DND-41 (cell line): Measurements from ENCODE around the gene ABHD17B.

Experiments
- ATAC-seq: fragments of 200-7000 bp; cut with Tn5 transposase; 3 replicates; pipeline ENCODE4 v1.9.1; 2021; ENCODE audit warnings: low read depth; ENCODE audit not compliant: insufficient read depth
- DNase-seq: peaks from one replicate; pipeline ENCODE4 v3.0.0-alpha.2; 2020
- H2AFZ ChIP-seq: 2 replicates; pipeline ENCODE4 v1.6.0; 2012; ENCODE audit warnings: low read depth, low read length
- H3K27ac ChIP-seq: 2 replicates; pipeline ENCODE4 v1.5.1; 2012; ENCODE audit warnings: low read length, inconsistent platforms
- H3K27me3 ChIP-seq: fragments of 200-600 bp; sonication (generic); 2 replicates; pipeline ENCODE4 v1.6.0; 2012; ENCODE audit warnings: low read length, mild to moderate bottlenecking, inconsistent platforms; ENCODE audit not compliant: insufficient read depth, poor library complexity
- H3K36me3 ChIP-seq: 2 replicates; pipeline ENCODE4 v1.5.1; 2012; ENCODE audit warnings: low read length, inconsistent platforms; ENCODE audit not compliant: insufficient read depth
- H3K4me1 ChIP-seq: 2 replicates; pipeline ENCODE4 v1.5.1; 2012; ENCODE audit warnings: mild to moderate bottlenecking, low read length; ENCODE audit not compliant: insufficient read depth
- H3K4me2 ChIP-seq: 2 replicates; pipeline ENCODE4 v1.6.0; 2012; ENCODE audit warnings: mild to moderate bottlenecking, moderate library complexity, low read length, inconsistent platforms; ENCODE audit not compliant: insufficient read depth
- H3K4me3 ChIP-seq, 2 experiments: fragments of 200-600 bp in 1 of 2; shearing (Covaris generic) in 1 of 2; 2 replicates each; pipeline ENCODE4 v1.5.1; 2012 to 2016; ENCODE audit warnings: inconsistent platforms in 2 of 2, low read length in 2 of 2, mild to moderate bottlenecking in 2 of 2, low read depth in 1 of 2, moderate library complexity in 1 of 2
- H3K79me2 ChIP-seq: 2 replicates; pipeline ENCODE4 v1.6.0; 2012; ENCODE audit warnings: low read length, inconsistent platforms; ENCODE audit not compliant: insufficient read depth
- H3K9ac ChIP-seq: 2 replicates; pipeline ENCODE4 v1.6.0; 2012; ENCODE audit warnings: low read depth, mild to moderate bottlenecking, inconsistent platforms, low read length, moderate library complexity
- H3K9me3 ChIP-seq: 2 replicates; pipeline ENCODE4 v1.5.1; 2012; ENCODE audit warnings: low read length, moderate library complexity, mild to moderate bottlenecking, inconsistent platforms; ENCODE audit not compliant: insufficient read depth, severe bottlenecking
- H4K20me1 ChIP-seq: 2 replicates; pipeline ENCODE4 v1.6.0; 2012; ENCODE audit warnings: low read length; ENCODE audit not compliant: insufficient read depth
- EZH2 ChIP-seq: IDR thresholded peaks from 3 replicates; pipeline ENCODE4 v1.6.1; 2012; ENCODE audit warnings: borderline replicate concordance, low read depth, mild to moderate bottlenecking, moderate library complexity, low read length, inconsistent platforms; ENCODE audit not compliant: severe bottlenecking
- TF ChIP-seq, protein P1 (sequence below): IDR thresholded peaks from 2 replicates; pipeline ENCODE4 v1.5.1; 2012; ENCODE audit warnings: borderline replicate concordance, low read length, moderate library complexity, mild to moderate bottlenecking; ENCODE audit not compliant: poor library complexity, severe bottlenecking; ENCODE audit errors: extremely low read depth

Gene ABHD17B

DNA sequence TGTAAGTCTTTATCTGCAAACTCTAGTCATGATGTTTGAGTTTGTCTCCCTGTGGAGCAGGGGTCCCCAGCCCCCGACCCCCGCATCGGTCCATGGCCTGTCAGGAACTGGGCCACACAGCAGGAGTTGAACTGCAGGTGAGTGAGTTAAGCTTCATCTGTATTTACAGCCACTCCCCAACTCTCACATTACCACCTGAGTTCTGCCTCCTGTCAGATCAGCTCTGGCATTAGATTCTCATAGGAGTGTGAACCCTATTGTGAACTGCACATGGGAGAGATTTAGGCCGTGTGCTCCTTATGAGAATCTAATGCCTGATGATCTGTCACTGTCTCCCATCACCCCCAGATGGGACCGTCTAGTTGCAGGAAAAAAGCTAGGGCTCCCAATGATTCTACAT lies 7.4 kb upstream of the ABHD17B start:
- no peak overlapping the region for H3K4me3 ChIP-seq
- H3K4me1 ChIP-seq, result peaks cover 13% of the 10 kb centered on the region
- no peaks in the 10 kb centered on the region for H3K27me3 ChIP-seq
- H2AFZ ChIP-seq, result no peak overlapping the region
- DNase-seq (no peak), ATAC-seq (no peak)
- H3K27ac ChIP-seq, result no peak overlapping the region
- H4K20me1 ChIP-seq, result peaks cover 12% of the 10 kb centered on the region; the same call in 1 of the 2 replicates
- no peak overlapping the region for H3K4me2 ChIP-seq
- no peaks in the 10 kb centered on the region; the same call in none of the 2 replicates for H3K36me3 ChIP-seq
- H3K9ac ChIP-seq, result no peak overlapping the region
- no peaks in the 10 kb centered on the region for H3K9me3 ChIP-seq
- H3K79me2 ChIP-seq, result peaks cover 92% of the 10 kb centered on the region
- TF ChIP-seq, protein P1, sequence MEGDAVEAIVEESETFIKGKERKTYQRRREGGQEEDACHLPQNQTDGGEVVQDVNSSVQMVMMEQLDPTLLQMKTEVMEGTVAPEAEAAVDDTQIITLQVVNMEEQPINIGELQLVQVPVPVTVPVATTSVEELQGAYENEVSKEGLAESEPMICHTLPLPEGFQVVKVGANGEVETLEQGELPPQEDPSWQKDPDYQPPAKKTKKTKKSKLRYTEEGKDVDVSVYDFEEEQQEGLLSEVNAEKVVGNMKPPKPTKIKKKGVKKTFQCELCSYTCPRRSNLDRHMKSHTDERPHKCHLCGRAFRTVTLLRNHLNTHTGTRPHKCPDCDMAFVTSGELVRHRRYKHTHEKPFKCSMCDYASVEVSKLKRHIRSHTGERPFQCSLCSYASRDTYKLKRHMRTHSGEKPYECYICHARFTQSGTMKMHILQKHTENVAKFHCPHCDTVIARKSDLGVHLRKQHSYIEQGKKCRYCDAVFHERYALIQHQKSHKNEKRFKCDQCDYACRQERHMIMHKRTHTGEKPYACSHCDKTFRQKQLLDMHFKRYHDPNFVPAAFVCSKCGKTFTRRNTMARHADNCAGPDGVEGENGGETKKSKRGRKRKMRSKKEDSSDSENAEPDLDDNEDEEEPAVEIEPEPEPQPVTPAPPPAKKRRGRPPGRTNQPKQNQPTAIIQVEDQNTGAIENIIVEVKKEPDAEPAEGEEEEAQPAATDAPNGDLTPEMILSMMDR, result no peak
- TF ChIP-seq EZH2, result no peak

DNA sequence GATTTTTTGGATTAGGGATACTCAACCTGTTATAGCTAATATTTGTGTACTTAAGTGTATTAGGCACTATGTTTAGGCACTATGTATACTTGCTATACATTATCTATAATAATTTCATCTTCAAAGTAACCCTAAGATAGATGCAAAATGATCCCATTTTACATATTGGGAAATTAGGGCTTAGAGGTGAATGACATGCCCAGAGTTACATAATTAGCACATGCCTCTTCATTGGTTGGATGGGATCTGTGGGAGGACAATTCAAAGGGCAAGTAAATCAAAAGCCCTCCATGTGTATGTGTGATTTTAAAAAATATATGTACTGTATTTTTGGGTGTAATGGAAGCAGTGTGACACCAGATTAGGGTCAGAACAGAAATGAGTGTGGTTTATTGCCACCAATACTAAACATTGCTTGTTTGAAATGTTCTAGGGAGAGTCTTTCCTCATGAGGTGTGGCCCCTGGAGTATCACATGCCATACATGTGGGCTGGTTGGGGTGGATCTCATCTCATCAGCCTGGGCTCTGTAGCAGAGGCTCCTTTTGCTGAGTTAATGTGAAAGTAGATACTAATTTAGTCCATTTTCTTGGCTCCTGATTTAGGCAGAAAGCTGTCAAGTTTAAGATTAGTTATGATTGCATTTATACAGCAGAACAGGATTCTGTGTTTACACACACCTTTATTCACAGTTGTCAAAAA lies 6.0 kb upstream of the ABHD17B start:
- no peak overlapping the region for H3K4me2 ChIP-seq

DNA sequence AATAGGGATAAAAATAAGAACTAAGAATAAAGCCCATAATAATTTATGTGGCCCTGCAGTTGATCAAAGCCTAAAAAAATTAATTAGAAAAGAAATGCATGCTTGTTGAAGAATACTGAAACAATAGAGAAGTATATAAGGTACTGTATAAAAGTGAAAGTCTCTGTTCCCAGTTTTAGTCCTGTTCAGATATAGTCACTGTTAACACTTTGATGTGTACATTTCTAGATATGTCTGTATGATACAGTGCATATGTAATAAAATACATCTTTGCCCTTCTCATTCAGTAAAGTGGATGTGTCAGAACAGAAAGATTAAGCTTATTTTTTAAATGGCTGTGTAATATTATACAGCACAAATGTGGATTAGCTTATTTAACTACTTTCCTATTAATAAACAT lies 4.5 kb upstream of the ABHD17B start:
- H3K4me1 ChIP-seq, result peaks cover 28% of the 10 kb centered on the region
- no peak for TF ChIP-seq EZH2
- TF ChIP-seq, protein P1, result no peak
- H3K9me3 ChIP-seq, result no peaks in the 10 kb centered on the region
- H3K27me3 ChIP-seq, result no peaks in the 10 kb centered on the region
- no peak overlapping the region for H3K27ac ChIP-seq
- peaks cover 7% of the 10 kb centered on the region; the same call in 1 of the 2 replicates for H4K20me1 ChIP-seq
- no peaks in the 10 kb centered on the region; the same call in none of the 2 replicates for H3K36me3 ChIP-seq
- no peak overlapping the region for H3K9ac ChIP-seq
- no peak overlapping the region for H2AFZ ChIP-seq
- H3K4me2 ChIP-seq, result no peak overlapping the region
- H3K4me3 ChIP-seq, result no peak overlapping the region
- peaks cover 95% of the 10 kb centered on the region for H3K79me2 ChIP-seq
- no peak for ATAC-seq
- DNase-seq, result no peak

More for the DNA sequence above, 6.0 kb upstream of the ABHD17B start:
- H3K79me2 ChIP-seq, result peaks cover 96% of the 10 kb centered on the region
- no peak for DNase-seq
- H3K36me3 ChIP-seq, result no peaks in the 10 kb centered on the region; the same call in none of the 2 replicates
- H3K4me1 ChIP-seq, result peaks cover 28% of the 10 kb centered on the region
- TF ChIP-seq, protein P1, result no peak
- no peak for TF ChIP-seq EZH2
- H2AFZ ChIP-seq, result no peak overlapping the region
- H3K9ac ChIP-seq, result no peak overlapping the region
- no peaks in the 10 kb centered on the region for H3K27me3 ChIP-seq
- no peak overlapping the region for H3K27ac ChIP-seq
- no peak overlapping the region for H3K4me3 ChIP-seq
- no peaks in the 10 kb centered on the region for H3K9me3 ChIP-seq
- H4K20me1 ChIP-seq, result peaks cover 8% of the 10 kb centered on the region; the same call in 1 of the 2 replicates
- ATAC-seq, result no peak
